C4-2B (cell line): ENCODE results near the gene NMNAT2.

Experiments
- H3K27ac ChIP-seq: fragments of 450-650 bp; 2 replicates; pipeline ENCODE4 v1.5.1; 2017
- CTCF ChIP-seq: fragments of 450-650 bp; conservative IDR thresholded peaks from 2 replicates; pipeline ENCODE4 v1.5.1; 2017; ENCODE audit warnings: mild to moderate bottlenecking
- ZFX ChIP-seq: fragments of 450-650 bp; IDR thresholded peaks from 2 replicates; pipeline ENCODE4 v1.6.1; 2017

The NMNAT2 gene

GRCh38 chr1:183212870-183213269, 205.3 kb downstream of the NMNAT2 start:
- H3K27ac ChIP-seq, result no peak overlapping the region
- TF ChIP-seq CTCF (no peak), ZFX (no peak)

GRCh38 chr1:183210681-183211080, 207.5 kb downstream of the NMNAT2 start:
- TF ChIP-seq ZFX (no peak), CTCF (no peak)
- H3K27ac ChIP-seq, result no peak overlapping the region

- H3K27ac ChIP-seq, result no peak overlapping the region
- no peak for TF ChIP-seq ZFX
- TF ChIP-seq CTCF, result no peak
Measured at GRCh38 chr1:183209533-183210158, 208.5 kb downstream of the NMNAT2 start.

- no peak for TF ChIP-seq ZFX
- TF ChIP-seq CTCF, result no peak
- H3K27ac ChIP-seq, result no peak overlapping the region
Measured at GRCh38 chr1:183206538-183207122, 211.6 kb downstream of the NMNAT2 start.

- no peak overlapping the region for H3K27ac ChIP-seq
- TF ChIP-seq CTCF (no peak), ZFX (no peak)
Measured at GRCh38 chr1:183205196-183205781, 212.9 kb downstream of the NMNAT2 start.

GRCh38 chr1:183203094-183203493, 215.1 kb downstream of the NMNAT2 start:
- H3K27ac ChIP-seq, result no peak overlapping the region
- TF ChIP-seq ZFX (no peak), CTCF (no peak)

GRCh38 chr1:183200451-183200850, 217.7 kb downstream of the NMNAT2 start:
- TF ChIP-seq ZFX (no peak), CTCF (no peak)
- no peak overlapping the region for H3K27ac ChIP-seq
